LoVo (cell line): Measurements from ENCODE around the gene NDUFAF8.

Source experiments
- DNase-seq: peaks from one replicate; pipeline ENCODE4 v3.0.0-alpha.2; 2016; ENCODE audit warnings: low spot score

NDUFAF8 gene

GRCh38 chr17:81274471-81274855 lies 35.3 kb downstream of the NDUFAF8 start:
- DNase-seq: no peak

GRCh38 chr17:81276781-81277180 lies 37.7 kb downstream of the NDUFAF8 start:
- no peak for DNase-seq

- DNase-seq: no peak
Measured at GRCh38 chr17:81277421-81277820, 38.3 kb downstream of the NDUFAF8 start.

GRCh38 chr17:81277946-81278693 lies 39.0 kb downstream of the NDUFAF8 start:
- DNase-seq: no peak

GRCh38 chr17:81278831-81279230 lies 39.7 kb downstream of the NDUFAF8 start:
- no peak for DNase-seq

GRCh38 chr17:81279278-81280275 lies 40.5 kb downstream of the NDUFAF8 start:
- DNase-seq: no peak

- DNase-seq: no peak
Measured at GRCh38 chr17:81280571-81280970, 41.5 kb downstream of the NDUFAF8 start.

GRCh38 chr17:81282141-81282540 lies 43.0 kb downstream of the NDUFAF8 start:
- no peak for DNase-seq

GRCh38 chr17:81282876-81283275 lies 43.8 kb downstream of the NDUFAF8 start:
- no peak for DNase-seq

GRCh38 chr17:81285179-81285878 lies 46.2 kb downstream of the NDUFAF8 start:
- DNase-seq: no peak

GRCh38 chr17:81285894-81286293 lies 46.8 kb downstream of the NDUFAF8 start:
- DNase-seq: no peak

GRCh38 chr17:81286491-81287145 lies 47.5 kb downstream of the NDUFAF8 start:
- DNase-seq: no peak

- DNase-seq: no peak
Measured at GRCh38 chr17:81287152-81287551, 48.0 kb downstream of the NDUFAF8 start.

- DNase-seq: no peak
Measured at GRCh38 chr17:81287741-81288430, 48.8 kb downstream of the NDUFAF8 start.

GRCh38 chr17:81288715-81289114 lies 49.6 kb downstream of the NDUFAF8 start:
- no peak for DNase-seq

- no peak for DNase-seq
Measured at GRCh38 chr17:81289627-81290026, 50.5 kb downstream of the NDUFAF8 start.

- no peak for DNase-seq
Measured at GRCh38 chr17:81290230-81290629, 51.1 kb downstream of the NDUFAF8 start.
